GM23338 (cell line): Measurements from ENCODE around the gene MYLK.

ENCODE experiments used
- CREB1 ChIP-seq: fragments of 250-450 bp; sonication (Bioruptor Pico); IDR thresholded peaks from 2 replicates; pipeline ENCODE4 v1.5.0; 2020; ENCODE audit warnings: low read depth, mild to moderate bottlenecking, moderate library complexity
- EZH2 ChIP-seq: fragments of 200-600 bp; sonication (generic); IDR thresholded peaks from one replicate; pipeline ENCODE4 v1.8.0; 2017; ENCODE audit warnings: antibody characterized with exemption, mild to moderate bottlenecking, low read depth; ENCODE audit not compliant: unreplicated experiment
- EZH2phosphoT487 ChIP-seq: fragments of 200-600 bp; sonication (generic); IDR thresholded peaks from one replicate; pipeline ENCODE4 v1.8.1; 2018; ENCODE audit warnings: antibody characterized with exemption; ENCODE audit not compliant: unreplicated experiment
- JUNB ChIP-seq: IDR thresholded peaks from one replicate; pipeline ENCODE4 v1.6.1; 2016; ENCODE audit warnings: antibody characterized with exemption; ENCODE audit not compliant: unreplicated experiment
- NANOG ChIP-seq: IDR thresholded peaks from 2 replicates; pipeline ENCODE4 v1.6.1; 2016; ENCODE audit warnings: antibody characterized with exemption, borderline replicate concordance
- POLR2AphosphoS5 ChIP-seq: IDR thresholded peaks from 2 replicates; pipeline ENCODE4 v1.6.1; 2016; ENCODE audit warnings: antibody characterized with exemption, low read depth
- ZNF114 ChIP-seq: fragments of 250-450 bp; sonication (Bioruptor Pico); IDR thresholded peaks from 2 replicates; pipeline ENCODE4 v1.5.0; 2020; ENCODE audit warnings: mild to moderate bottlenecking, moderate library complexity
- ZNF331 ChIP-seq: fragments of 250-450 bp; sonication (Bioruptor Pico); IDR thresholded peaks from 2 replicates; pipeline ENCODE4 v1.5.0; 2020; ENCODE audit warnings: low read depth, mild to moderate bottlenecking, moderate library complexity
- TF ChIP-seq, protein P1 (sequence below), 2 experiments: fragments of 200-600 bp in 1 of 2; sonication (generic) in 1 of 2; conservative IDR thresholded peaks; 2 replicates each; pipeline versions ENCODE4 v1.5.1 to v1.6.1; 2016 to 2017; ENCODE audit warnings: antibody characterized with exemption in 2 of 2, low read depth in 2 of 2, mild to moderate bottlenecking in 2 of 2, moderate library complexity in 1 of 2
- TF ChIP-seq, protein P2 (sequence below): IDR thresholded peaks from one replicate; pipeline ENCODE4 v1.6.1; 2018; ENCODE audit warnings: antibody characterized with exemption; ENCODE audit not compliant: unreplicated experiment
- TF ChIP-seq, protein P3 (sequence below): IDR thresholded peaks from 2 replicates; pipeline ENCODE4 v1.6.1; 2016; ENCODE audit warnings: antibody characterized with exemption
- TF ChIP-seq, protein P4 (sequence below): fragments of 250-450 bp; sonication (Bioruptor Pico); IDR thresholded peaks from 2 replicates; pipeline ENCODE4 v1.5.0; 2020; ENCODE audit warnings: mild to moderate bottlenecking, moderate library complexity

DNA sequence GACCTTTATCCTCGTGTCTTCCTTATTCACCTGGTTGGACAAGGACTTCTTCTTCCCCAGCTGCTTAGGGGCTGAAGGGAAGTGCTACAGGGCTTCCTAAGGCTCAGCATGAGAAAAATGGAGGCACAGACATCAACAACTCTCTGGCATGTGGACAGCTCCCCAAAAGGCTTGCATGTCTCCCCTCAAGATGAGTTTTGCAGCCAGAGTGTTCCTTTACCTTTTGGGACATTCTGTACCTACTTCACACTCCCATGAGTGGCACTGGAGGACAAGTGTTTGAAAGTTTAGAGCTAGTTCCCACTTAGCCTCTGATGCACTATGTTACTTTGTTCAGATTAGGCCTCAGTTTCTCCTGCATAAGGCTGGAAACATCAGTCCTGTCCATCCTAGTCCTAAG is 222.2 kb downstream of the MYLK start:
- no peak for TF ChIP-seq EZH2phosphoT487
- TF ChIP-seq, protein P1, sequence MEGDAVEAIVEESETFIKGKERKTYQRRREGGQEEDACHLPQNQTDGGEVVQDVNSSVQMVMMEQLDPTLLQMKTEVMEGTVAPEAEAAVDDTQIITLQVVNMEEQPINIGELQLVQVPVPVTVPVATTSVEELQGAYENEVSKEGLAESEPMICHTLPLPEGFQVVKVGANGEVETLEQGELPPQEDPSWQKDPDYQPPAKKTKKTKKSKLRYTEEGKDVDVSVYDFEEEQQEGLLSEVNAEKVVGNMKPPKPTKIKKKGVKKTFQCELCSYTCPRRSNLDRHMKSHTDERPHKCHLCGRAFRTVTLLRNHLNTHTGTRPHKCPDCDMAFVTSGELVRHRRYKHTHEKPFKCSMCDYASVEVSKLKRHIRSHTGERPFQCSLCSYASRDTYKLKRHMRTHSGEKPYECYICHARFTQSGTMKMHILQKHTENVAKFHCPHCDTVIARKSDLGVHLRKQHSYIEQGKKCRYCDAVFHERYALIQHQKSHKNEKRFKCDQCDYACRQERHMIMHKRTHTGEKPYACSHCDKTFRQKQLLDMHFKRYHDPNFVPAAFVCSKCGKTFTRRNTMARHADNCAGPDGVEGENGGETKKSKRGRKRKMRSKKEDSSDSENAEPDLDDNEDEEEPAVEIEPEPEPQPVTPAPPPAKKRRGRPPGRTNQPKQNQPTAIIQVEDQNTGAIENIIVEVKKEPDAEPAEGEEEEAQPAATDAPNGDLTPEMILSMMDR (conservative IDR thresholded peaks at IDR 0.05; ENCODE audit: low read depth in 2 of 2), result no peak
- TF ChIP-seq EZH2, result no peak
- no peak for TF ChIP-seq CREB1 (CRISPR knock-in tag)
- TF ChIP-seq JUNB, result no peak
- TF ChIP-seq, protein P2, sequence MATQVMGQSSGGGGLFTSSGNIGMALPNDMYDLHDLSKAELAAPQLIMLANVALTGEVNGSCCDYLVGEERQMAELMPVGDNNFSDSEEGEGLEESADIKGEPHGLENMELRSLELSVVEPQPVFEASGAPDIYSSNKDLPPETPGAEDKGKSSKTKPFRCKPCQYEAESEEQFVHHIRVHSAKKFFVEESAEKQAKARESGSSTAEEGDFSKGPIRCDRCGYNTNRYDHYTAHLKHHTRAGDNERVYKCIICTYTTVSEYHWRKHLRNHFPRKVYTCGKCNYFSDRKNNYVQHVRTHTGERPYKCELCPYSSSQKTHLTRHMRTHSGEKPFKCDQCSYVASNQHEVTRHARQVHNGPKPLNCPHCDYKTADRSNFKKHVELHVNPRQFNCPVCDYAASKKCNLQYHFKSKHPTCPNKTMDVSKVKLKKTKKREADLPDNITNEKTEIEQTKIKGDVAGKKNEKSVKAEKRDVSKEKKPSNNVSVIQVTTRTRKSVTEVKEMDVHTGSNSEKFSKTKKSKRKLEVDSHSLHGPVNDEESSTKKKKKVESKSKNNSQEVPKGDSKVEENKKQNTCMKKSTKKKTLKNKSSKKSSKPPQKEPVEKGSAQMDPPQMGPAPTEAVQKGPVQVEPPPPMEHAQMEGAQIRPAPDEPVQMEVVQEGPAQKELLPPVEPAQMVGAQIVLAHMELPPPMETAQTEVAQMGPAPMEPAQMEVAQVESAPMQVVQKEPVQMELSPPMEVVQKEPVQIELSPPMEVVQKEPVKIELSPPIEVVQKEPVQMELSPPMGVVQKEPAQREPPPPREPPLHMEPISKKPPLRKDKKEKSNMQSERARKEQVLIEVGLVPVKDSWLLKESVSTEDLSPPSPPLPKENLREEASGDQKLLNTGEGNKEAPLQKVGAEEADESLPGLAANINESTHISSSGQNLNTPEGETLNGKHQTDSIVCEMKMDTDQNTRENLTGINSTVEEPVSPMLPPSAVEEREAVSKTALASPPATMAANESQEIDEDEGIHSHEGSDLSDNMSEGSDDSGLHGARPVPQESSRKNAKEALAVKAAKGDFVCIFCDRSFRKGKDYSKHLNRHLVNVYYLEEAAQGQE, result no peak
- no peak for TF ChIP-seq POLR2AphosphoS5
- TF ChIP-seq NANOG, result no peak
- no peak for TF ChIP-seq ZNF331 (CRISPR knock-in tag)
- TF ChIP-seq, protein P3, sequence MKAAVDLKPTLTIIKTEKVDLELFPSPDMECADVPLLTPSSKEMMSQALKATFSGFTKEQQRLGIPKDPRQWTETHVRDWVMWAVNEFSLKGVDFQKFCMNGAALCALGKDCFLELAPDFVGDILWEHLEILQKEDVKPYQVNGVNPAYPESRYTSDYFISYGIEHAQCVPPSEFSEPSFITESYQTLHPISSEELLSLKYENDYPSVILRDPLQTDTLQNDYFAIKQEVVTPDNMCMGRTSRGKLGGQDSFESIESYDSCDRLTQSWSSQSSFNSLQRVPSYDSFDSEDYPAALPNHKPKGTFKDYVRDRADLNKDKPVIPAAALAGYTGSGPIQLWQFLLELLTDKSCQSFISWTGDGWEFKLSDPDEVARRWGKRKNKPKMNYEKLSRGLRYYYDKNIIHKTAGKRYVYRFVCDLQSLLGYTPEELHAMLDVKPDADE, result no peak
- TF ChIP-seq ZNF114 (CRISPR knock-in tag), result no peak
- TF ChIP-seq, protein P4, sequence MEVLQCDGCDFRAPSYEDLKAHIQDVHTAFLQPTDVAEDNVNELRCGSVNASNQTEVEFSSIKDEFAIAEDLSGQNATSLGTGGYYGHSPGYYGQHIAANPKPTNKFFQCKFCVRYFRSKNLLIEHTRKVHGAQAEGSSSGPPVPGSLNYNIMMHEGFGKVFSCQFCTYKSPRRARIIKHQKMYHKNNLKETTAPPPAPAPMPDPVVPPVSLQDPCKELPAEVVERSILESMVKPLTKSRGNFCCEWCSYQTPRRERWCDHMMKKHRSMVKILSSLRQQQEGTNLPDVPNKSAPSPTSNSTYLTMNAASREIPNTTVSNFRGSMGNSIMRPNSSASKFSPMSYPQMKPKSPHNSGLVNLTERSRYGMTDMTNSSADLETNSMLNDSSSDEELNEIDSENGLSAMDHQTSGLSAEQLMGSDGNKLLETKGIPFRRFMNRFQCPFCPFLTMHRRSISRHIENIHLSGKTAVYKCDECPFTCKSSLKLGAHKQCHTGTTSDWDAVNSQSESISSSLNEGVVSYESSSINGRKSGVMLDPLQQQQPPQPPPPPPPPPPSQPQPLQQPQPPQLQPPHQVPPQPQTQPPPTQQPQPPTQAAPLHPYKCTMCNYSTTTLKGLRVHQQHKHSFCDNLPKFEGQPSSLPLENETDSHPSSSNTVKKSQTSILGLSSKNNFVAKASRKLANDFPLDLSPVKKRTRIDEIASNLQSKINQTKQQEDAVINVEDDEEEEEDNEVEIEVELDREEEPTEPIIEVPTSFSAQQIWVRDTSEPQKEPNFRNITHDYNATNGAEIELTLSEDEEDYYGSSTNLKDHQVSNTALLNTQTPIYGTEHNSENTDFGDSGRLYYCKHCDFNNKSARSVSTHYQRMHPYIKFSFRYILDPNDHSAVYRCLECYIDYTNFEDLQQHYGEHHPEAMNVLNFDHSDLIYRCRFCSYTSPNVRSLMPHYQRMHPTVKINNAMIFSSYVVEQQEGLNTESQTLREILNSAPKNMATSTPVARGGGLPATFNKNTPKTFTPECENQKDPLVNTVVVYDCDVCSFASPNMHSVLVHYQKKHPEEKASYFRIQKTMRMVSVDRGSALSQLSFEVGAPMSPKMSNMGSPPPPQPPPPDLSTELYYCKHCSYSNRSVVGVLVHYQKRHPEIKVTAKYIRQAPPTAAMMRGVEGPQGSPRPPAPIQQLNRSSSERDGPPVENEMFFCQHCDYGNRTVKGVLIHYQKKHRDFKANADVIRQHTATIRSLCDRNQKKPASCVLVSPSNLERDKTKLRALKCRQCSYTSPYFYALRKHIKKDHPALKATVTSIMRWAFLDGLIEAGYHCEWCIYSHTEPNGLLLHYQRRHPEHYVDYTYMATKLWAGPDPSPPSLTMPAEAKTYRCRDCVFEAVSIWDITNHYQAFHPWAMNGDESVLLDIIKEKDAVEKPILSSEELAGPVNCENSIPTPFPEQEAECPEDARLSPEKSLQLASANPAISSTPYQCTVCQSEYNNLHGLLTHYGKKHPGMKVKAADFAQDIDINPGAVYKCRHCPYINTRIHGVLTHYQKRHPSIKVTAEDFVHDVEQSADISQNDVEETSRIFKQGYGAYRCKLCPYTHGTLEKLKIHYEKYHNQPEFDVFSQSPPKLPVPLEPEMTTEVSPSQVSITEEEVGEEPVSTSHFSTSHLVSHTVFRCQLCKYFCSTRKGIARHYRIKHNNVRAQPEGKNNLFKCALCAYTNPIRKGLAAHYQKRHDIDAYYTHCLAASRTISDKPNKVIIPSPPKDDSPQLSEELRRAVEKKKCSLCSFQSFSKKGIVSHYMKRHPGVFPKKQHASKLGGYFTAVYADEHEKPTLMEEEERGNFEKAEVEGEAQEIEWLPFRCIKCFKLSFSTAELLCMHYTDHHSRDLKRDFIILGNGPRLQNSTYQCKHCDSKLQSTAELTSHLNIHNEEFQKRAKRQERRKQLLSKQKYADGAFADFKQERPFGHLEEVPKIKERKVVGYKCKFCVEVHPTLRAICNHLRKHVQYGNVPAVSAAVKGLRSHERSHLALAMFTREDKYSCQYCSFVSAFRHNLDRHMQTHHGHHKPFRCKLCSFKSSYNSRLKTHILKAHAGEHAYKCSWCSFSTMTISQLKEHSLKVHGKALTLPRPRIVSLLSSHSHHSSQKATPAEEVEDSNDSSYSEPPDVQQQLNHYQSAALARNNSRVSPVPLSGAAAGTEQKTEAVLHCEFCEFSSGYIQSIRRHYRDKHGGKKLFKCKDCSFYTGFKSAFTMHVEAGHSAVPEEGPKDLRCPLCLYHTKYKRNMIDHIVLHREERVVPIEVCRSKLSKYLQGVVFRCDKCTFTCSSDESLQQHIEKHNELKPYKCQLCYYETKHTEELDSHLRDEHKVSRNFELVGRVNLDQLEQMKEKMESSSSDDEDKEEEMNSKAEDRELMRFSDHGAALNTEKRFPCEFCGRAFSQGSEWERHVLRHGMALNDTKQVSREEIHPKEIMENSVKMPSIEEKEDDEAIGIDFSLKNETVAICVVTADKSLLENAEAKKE (CRISPR knock-in tag), result no peak
